ENCODE measurements around the gene MACF1. TPM values are rescaled to one million over a fixed set of nuclear protein-coding genes. Genes with fewer than 3 reads are reported as not detected.

MACF1 gene
- total RNA-seq, 4 donors from 2014 or later = 82.1 to 247 (median 154) TPM

DNA sequence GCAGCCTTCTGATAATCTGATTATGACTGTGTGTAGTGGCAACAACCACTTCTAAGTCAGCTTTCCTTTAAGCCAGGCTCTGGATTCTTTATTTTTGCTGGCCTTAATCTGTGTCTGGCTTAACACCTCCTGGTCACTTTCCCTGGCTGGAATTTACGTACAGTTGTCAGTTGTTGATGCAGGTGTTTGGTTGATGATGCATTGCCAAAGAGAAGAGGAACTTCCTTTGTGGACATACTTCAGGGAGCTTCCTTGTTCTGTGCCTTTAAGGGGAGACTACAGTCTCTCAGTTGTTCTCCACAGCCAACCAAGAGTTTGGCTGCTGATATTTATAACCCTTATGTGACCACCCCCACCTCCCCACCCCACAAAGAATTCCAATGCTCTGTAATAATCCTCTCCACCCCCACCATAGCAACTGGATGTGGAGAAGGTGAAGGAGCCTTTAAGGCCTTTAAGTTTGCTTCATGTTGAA lies 190.9 kb downstream of the MACF1 start:
- no peak for DNase-seq
- Histone ChIP-seq H3K4me1 (peaks cover 34 to 89% (median 66%) of the 10 kb centered on the region in 3 donors), H3K9me3 (no peaks in the 10 kb centered on the region), H3K36me3 (peaks cover 0 to 6% (median 0%) of the 10 kb centered on the region in 3 donors), H3K27ac (peak overlapping the region; percentile 24 to 68 (median 53)), H3K27me3 (no peaks in the 10 kb centered on the region), H3K4me3 (no peak overlapping the region)
- intact Hi-C loops (cut with DNase I) = no loop called here
- TF ChIP-seq, protein P1, sequence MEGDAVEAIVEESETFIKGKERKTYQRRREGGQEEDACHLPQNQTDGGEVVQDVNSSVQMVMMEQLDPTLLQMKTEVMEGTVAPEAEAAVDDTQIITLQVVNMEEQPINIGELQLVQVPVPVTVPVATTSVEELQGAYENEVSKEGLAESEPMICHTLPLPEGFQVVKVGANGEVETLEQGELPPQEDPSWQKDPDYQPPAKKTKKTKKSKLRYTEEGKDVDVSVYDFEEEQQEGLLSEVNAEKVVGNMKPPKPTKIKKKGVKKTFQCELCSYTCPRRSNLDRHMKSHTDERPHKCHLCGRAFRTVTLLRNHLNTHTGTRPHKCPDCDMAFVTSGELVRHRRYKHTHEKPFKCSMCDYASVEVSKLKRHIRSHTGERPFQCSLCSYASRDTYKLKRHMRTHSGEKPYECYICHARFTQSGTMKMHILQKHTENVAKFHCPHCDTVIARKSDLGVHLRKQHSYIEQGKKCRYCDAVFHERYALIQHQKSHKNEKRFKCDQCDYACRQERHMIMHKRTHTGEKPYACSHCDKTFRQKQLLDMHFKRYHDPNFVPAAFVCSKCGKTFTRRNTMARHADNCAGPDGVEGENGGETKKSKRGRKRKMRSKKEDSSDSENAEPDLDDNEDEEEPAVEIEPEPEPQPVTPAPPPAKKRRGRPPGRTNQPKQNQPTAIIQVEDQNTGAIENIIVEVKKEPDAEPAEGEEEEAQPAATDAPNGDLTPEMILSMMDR (IDR thresholded peaks at IDR 0.05) = no peak
- no peak for TF ChIP-seq POLR2A (IDR thresholded peaks at IDR 0.05)
- 0 to 25% methylated on average over 1 of the region's 1 CpG for WGBS, 2 donors

GRCh38 chr1:39396671-39397070 lies 192.2 kb downstream of the MACF1 start:
- Histone ChIP-seq H3K4me1 (peaks cover 34 to 80% (median 64%) of the 10 kb centered on the region in 3 donors), H3K27me3 (no peaks in the 10 kb centered on the region), H3K9me3 (no peaks in the 10 kb centered on the region), H3K36me3 (no peaks in the 10 kb centered on the region), H3K27ac (peak overlapping the region in 2 of 4 donors; percentile 15 to 76), H3K4me3 (no peak overlapping the region)
- WGBS, 2 donors = 69 to 73% methylated on average over 5 of the region's 5 CpGs
- TF ChIP-seq, protein P1 (IDR thresholded peaks at IDR 0.05) = no peak
- no peak for TF ChIP-seq POLR2A (IDR thresholded peaks at IDR 0.05)
- DNase-seq = no peak
- intact Hi-C loops (cut with DNase I) = no loop called here

DNA sequence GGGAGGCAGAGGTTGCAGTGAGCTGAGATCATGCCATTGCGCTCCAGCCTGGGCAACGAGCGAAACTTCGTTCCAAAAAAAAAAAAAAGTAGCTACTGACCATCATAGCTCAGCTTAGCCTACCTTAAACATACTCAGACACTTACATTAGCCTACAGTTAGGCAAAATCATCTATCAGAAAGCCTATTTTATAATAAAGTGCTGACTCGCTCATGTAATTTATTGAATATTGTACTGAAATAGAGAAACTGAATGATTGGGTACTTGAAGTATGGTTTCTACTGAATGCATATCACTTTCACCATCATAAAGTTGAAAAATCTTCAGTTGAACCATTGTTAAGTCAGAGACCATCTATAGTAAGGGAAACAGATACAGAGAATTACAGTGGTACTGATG lies 193.0 kb downstream of the MACF1 start:
- TF ChIP-seq, protein P1 (IDR thresholded peaks at IDR 0.05) = no peak
- TF ChIP-seq POLR2A (IDR thresholded peaks at IDR 0.05) = no peak
- H3K27ac ChIP-seq = peak overlapping the region in 2 of 4 donors; percentile 76 to 85
- intact Hi-C loops (cut with DNase I) = no loop called here
- H3K36me3 ChIP-seq = no peaks in the 10 kb centered on the region
- no peak for DNase-seq
- no peaks in the 10 kb centered on the region for H3K9me3 ChIP-seq
- WGBS, 2 donors = 78 to 83% methylated on average over 1 to 5 of the region's 5 CpGs
- H3K4me3 ChIP-seq = no peak overlapping the region
- peaks cover 34 to 72% (median 56%) of the 10 kb centered on the region in 3 donors for H3K4me1 ChIP-seq
- no peaks in the 10 kb centered on the region for H3K27me3 ChIP-seq

DNA sequence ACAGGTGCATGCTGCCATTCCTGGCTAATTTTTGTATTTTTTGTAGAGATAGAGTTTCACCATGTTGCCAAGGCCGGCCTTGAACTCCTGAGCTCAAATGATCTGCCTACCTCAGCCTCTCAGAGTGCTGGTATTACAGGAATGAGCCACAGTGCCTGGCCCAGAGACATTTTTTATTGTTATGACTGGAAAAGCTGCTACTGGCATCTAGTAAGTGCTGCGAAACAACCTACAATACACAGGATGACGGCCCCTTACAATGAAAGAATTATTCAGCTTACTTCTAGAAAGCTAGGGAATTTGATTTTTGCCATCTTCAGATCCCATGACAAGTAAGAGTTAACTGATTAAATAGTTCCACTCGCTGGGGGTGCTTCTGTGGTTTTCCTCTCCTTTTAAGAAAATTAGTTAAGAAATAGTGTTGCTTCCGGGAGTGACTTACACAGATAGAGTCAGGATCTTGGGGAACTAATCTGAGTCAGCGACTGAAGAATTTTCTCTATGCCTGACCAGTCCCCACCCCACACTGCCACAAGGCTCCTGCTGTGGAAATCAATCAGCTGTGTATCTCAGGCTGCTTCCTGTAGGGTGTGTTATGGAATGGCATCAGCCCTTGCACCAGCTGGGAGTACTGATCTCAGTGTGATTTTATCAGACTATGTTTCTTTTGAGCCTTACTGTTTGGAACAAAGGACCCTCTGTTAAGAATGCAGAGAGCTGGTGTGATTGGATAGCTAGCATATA lies 194.0 kb downstream of the MACF1 start:
- TF ChIP-seq POLR2A (IDR thresholded peaks at IDR 0.05) = peak in 1 of 4 donors; percentile 8
- TF ChIP-seq, protein P1 (IDR thresholded peaks at IDR 0.05) = peak in 1 of 6 experiments; percentile 19
- no peak for DNase-seq
- peaks cover 34 to 62% (median 51%) of the 10 kb centered on the region in 3 donors for H3K4me1 ChIP-seq
- intact Hi-C loops (cut with DNase I) = no loop called here
- H3K4me3 ChIP-seq = peak overlapping the region in 1 of 4 donors; percentile 12
- no peaks in the 10 kb centered on the region for H3K36me3 ChIP-seq
- whole genome bisulfite sequencing, 2 donors = 30 to 38% methylated on average over 5 to 6 of the region's 6 CpGs
- peak overlapping the region; percentile 76 to 91 (median 83) for H3K27ac ChIP-seq
- H3K9me3 ChIP-seq = no peaks in the 10 kb centered on the region
- H3K27me3 ChIP-seq = no peaks in the 10 kb centered on the region

DNA sequence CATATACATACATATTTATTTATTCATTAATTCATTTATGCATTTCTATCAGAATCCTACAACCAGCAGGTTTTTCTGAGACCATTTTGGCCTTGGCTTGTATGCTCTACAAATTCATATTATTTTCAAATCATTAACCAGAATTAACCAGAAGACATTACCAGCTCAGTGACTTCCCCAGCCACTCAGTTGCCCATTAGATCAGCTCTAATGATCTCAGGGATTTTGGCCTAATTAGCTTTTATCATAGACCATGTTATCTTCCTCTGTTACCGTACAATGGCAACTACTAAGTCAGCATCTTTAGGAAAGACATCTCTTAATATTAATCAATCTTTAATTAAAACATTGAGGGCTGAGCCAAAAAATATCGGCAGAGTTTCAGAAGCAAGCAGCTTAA lies 196.6 kb downstream of the MACF1 start:
- DNase-seq = no peak
- H3K27ac ChIP-seq = no peak overlapping the region
- no peaks in the 10 kb centered on the region for H3K9me3 ChIP-seq
- 80 to 85% methylated on average over 2 of the region's 2 CpGs for WGBS, 2 donors
- TF ChIP-seq, protein P1 (IDR thresholded peaks at IDR 0.05) = no peak
- TF ChIP-seq POLR2A (IDR thresholded peaks at IDR 0.05) = no peak
- peaks cover 23 to 52% (median 36%) of the 10 kb centered on the region in 3 donors for H3K4me1 ChIP-seq
- no peak overlapping the region for H3K4me3 ChIP-seq
- no peaks in the 10 kb centered on the region for H3K36me3 ChIP-seq
- H3K27me3 ChIP-seq = no peaks in the 10 kb centered on the region
- intact Hi-C loops (cut with DNase I) = no loop called here
